K562 (cell line): ENCODE results near the gene MED16. TPM values are rescaled to one million over a fixed set of nuclear protein-coding genes. Genes with fewer than 3 reads are reported as not detected.

ENCODE experiments used
- ATAC-seq: fragments of 200-7000 bp; cut with Tn5 transposase; 3 replicates; pipeline ENCODE4 v1.9.1; 2020; ENCODE audit warnings: moderate library complexity
- BruUV-seq: library from RNA; stranded (reverse); fragments of 400-500 nt; replicated peaks from 2 replicates; lab custom pipeline; 2021; lab: Mats Ljungman, UMichigan
- CTCF ChIA-PET: fragments of 300-600 bp; formaldehyde crosslinking; extraction: SDS; loops from one replicate; lab custom pipeline; 2021; ENCODE audit warnings: low intra/inter-chr PET ratio; lab: Yijun Ruan, JAX
- POLR2A ChIA-PET: fragments of 300-600, 350-650 bp; sonication (Branson Sonifier 250); formaldehyde crosslinking; extraction: SDS; loops from one replicate; lab custom pipeline; 2021; ENCODE audit warnings: antibody characterized with exemption, inconsistent platforms; lab: Yijun Ruan, JAX
- DNase-seq, 4 experiments: peaks; one replicate each; pipeline versions ENCODE4 v3.0.0 to v3.0.0-alpha.2; 2011 to 2018; ENCODE audit warnings: low spot score in 3 of 4, mixed read lengths in 3 of 4; ENCODE audit errors: extremely low read depth in 1 of 4
- FAIRE-seq: peaks from 2 replicates; lab custom pipeline; 2011; peaks lifted over from hg19 to GRCh38; lab: Jason Lieb, UNC
- H2AFZ ChIP-seq: 2 replicates; pipeline ENCODE4 v1.6.0; 2011; ENCODE audit warnings: low read depth, low read length, control low read depth, inconsistent platforms
- H3K27ac ChIP-seq: fragments of 200-600 bp; 3 replicates; pipeline ENCODE4 v1.8.0; 2011; ENCODE audit warnings: low read depth, mild to moderate bottlenecking, control low read depth, inconsistent platforms, low read length, moderate library complexity, mixed read lengths; ENCODE audit errors: extremely low read depth
- H3K27me3 ChIP-seq, 2 experiments: fragments of 300-600 bp in 1 of 2; 2 replicates in 1 of 2; 3 replicates in 1 of 2; pipeline versions ENCODE4 v1.6.0 to v1.8.0; 2011; ENCODE audit warnings: inconsistent platforms in 2 of 2, low read length in 2 of 2, mild to moderate bottlenecking in 1 of 2, mixed read lengths in 1 of 2, moderate library complexity in 1 of 2; ENCODE audit not compliant: control insufficient read depth in 2 of 2, insufficient read depth in 2 of 2
- H3K36me3 ChIP-seq: fragments of 300-600 bp; 3 replicates; pipeline ENCODE4 v1.8.0; 2011; ENCODE audit warnings: mild to moderate bottlenecking, low read length, inconsistent platforms; ENCODE audit not compliant: control insufficient read depth, insufficient read depth
- H3K4me1 ChIP-seq, 2 experiments: fragments of 200-600 bp in 1 of 2; replicated peaks in 1 of 2; 2 replicates in 1 of 2; 3 replicates in 1 of 2; pipeline versions ENCODE4 v1.5.1 to v1.8.0; 2011; ENCODE audit warnings: inconsistent platforms in 2 of 2, low read length in 2 of 2, mild to moderate bottlenecking in 1 of 2, mixed read lengths in 1 of 2, moderate library complexity in 1 of 2; ENCODE audit not compliant: control insufficient read depth in 2 of 2, insufficient read depth in 2 of 2
- H3K4me2 ChIP-seq: 2 replicates; pipeline ENCODE4 v1.6.1; 2011; ENCODE audit warnings: low read length, control low read depth, inconsistent platforms, mixed read lengths; ENCODE audit not compliant: insufficient read depth
- H3K4me3 ChIP-seq: fragments of 200-600 bp; sonication (generic), shearing (Covaris generic); 2 replicates; pipeline ENCODE4 v1.5.1; 2016; ENCODE audit warnings: control low read depth, inconsistent platforms
- H3K79me2 ChIP-seq: fragments of 200-600 bp; 3 replicates; pipeline ENCODE4 v1.8.0; 2011; ENCODE audit warnings: low read length, inconsistent platforms; ENCODE audit not compliant: control insufficient read depth, insufficient read depth
- H3K9ac ChIP-seq, 2 experiments: 2 replicates each; pipeline versions ENCODE4 v1.6.0 to v1.6.1; 2011; ENCODE audit warnings: low read depth in 2 of 2, low read length in 2 of 2, control low read depth in 1 of 2, inconsistent platforms in 1 of 2, mild to moderate bottlenecking in 1 of 2, mixed read lengths in 1 of 2; ENCODE audit not compliant: insufficient read depth in 1 of 2
- H3K9me1 ChIP-seq: one replicate; pipeline ENCODE4 v1.6.0; 2011; ENCODE audit warnings: inconsistent platforms, mild to moderate bottlenecking, low read length, moderate library complexity; ENCODE audit not compliant: control insufficient read depth, insufficient read depth
- H3K9me3 ChIP-seq: replicated peaks from 2 replicates; pipeline ENCODE4 v1.5.1; 2011; ENCODE audit warnings: low read depth, low read length, inconsistent platforms; ENCODE audit not compliant: control insufficient read depth, insufficient read depth
- H4K20me1 ChIP-seq: replicated peaks from 2 replicates; pipeline ENCODE4 v1.6.1; 2011; ENCODE audit warnings: low read length, inconsistent platforms, mixed read lengths; ENCODE audit not compliant: control insufficient read depth, insufficient read depth
- ARID3B ChIP-seq: fragments of 250-450 bp; sonication (Bioruptor Pico); IDR thresholded peaks from 2 replicates; pipeline ENCODE4 v1.4.0; 2020; ENCODE audit warnings: borderline replicate concordance
- ATF1 ChIP-seq, 2 experiments: fragments of 450-650 bp in 1 of 2; IDR thresholded peaks; 2 replicates each; pipeline ENCODE4 v1.6.1; 2016; ENCODE audit warnings: missing compliant biosample characterization in 1 of 2, missing genetic modification characterization in 1 of 2
- ATF2 ChIP-seq: sonication (generic); formaldehyde crosslinking; IDR thresholded peaks from 2 replicates; pipeline ENCODE4 v1.8.1; 2022; ENCODE audit warnings: missing genetic modification reagents
- BDP1 ChIP-seq: IDR thresholded peaks from 3 replicates; pipeline ENCODE4 v1.6.1; 2011; ENCODE audit not compliant: insufficient read length, insufficient read depth
- DIDO1 ChIP-seq: fragments of 450-650 bp; IDR thresholded peaks from 2 replicates; pipeline ENCODE4 v1.6.1; 2016; ENCODE audit warnings: low read depth, missing biosample characterization, missing genetic modification characterization
- DMBX1 ChIP-seq: fragments of 250-450 bp; sonication (Bioruptor Pico); IDR thresholded peaks from 2 replicates; pipeline ENCODE4 v1.8.0; 2022; ENCODE audit warnings: inconsistent platforms, mild to moderate bottlenecking, moderate library complexity, borderline replicate concordance
- DPF2 ChIP-seq: fragments of 450-650 bp; IDR thresholded peaks from 2 replicates; pipeline ENCODE4 v1.6.1; 2016
- EGR1 ChIP-seq: fragments of 450-650 bp; conservative IDR thresholded peaks from 2 replicates; pipeline ENCODE4 v1.6.1; 2017; ENCODE audit warnings: mild to moderate bottlenecking
- GMEB1 ChIP-seq: fragments of 250-450 bp; sonication (Bioruptor Pico); IDR thresholded peaks from 2 replicates; pipeline ENCODE4 v1.4.0; 2020; ENCODE audit warnings: mild to moderate bottlenecking
- KDM5B ChIP-seq: fragments of 200-600 bp; sonication (generic); IDR thresholded peaks from 2 replicates; pipeline ENCODE4 v1.6.1; 2012; ENCODE audit warnings: low read depth, mild to moderate bottlenecking, moderate library complexity, low read length, control low read depth, inconsistent platforms; ENCODE audit not compliant: insufficient replicate concordance
- POLR2G ChIP-seq: fragments of 200-400 bp; formaldehyde crosslinking; IDR thresholded peaks from 2 replicates; pipeline ENCODE4 v1.6.1; 2017; ENCODE audit warnings: low read depth, mild to moderate bottlenecking, antibody characterized with exemption, low read length, moderate library complexity
- SREBF2 ChIP-seq: sonication (generic); formaldehyde crosslinking; IDR thresholded peaks from 2 replicates; pipeline ENCODE4 v1.4.0; 2020; ENCODE audit warnings: mild to moderate bottlenecking, missing genetic modification reagents
- TRIM25 ChIP-seq: fragments of 450-650 bp; IDR thresholded peaks from 2 replicates; pipeline ENCODE4 v1.7.0; 2016; ENCODE audit warnings: borderline replicate concordance
- ZNF143 ChIP-seq: sonication (generic); formaldehyde crosslinking; IDR thresholded peaks from 2 replicates; pipeline ENCODE4 v1.9.0; 2022; ENCODE audit warnings: mild to moderate bottlenecking, missing genetic modification reagents
- ZNF146 ChIP-seq: IDR thresholded peaks from one replicate; pipeline ENCODE4 v1.6.1; 2018; ENCODE audit warnings: missing compliant biosample characterization; ENCODE audit not compliant: unreplicated experiment
- ZNF263 ChIP-seq: sonication (generic); formaldehyde crosslinking; IDR thresholded peaks from 2 replicates; pipeline ENCODE4 v1.8.0; 2022; ENCODE audit warnings: mild to moderate bottlenecking, missing genetic modification reagents, borderline replicate concordance
- ZNF551 ChIP-seq: fragments of 250-450 bp; sonication (Bioruptor Pico); IDR thresholded peaks from 2 replicates; pipeline ENCODE4 v1.5.0; 2021; ENCODE audit warnings: mild to moderate bottlenecking, moderate library complexity
- WGBS: fragments of 100-300 bp; shearing (Covaris generic); methylation state at CpG from one replicate; pipeline ENCODE4 v1.1.6; 2016; ENCODE audit warnings: low coverage, mixed read lengths; ENCODE audit not compliant: insufficient coverage; ENCODE audit errors: missing lambda C conversion rate; 5-methylcytosine and 5-hydroxymethylcytosine counted together
- in situ Hi-C: fragments of 300-500 bp; cut with MboI; formaldehyde crosslinking; loops from 4 replicates; pipeline ENCODE4 v1.15.0; 2018; ENCODE audit warnings: inconsistent platforms, mixed read lengths
- intact Hi-C: fragments of 100-400 bp; cut with micrococcal nuclease; formaldehyde crosslinking; loops from 2 replicates; pipeline ENCODE4 v1.14.2; 2022
- polyA plus RNA-seq, 8 experiments: library from polyadenylated mRNA; depleted of rRNA in 4 of 8; stranded (reverse) in 5 of 8; unstranded in 3 of 8; fragments of >200 nt; fragmentation: Nextera tagmentation in 2 of 8; fragmentation: Illumina TruSeq in 1 of 8; extraction: Ambion mirVana in 2 of 8; extraction: Trizol in 1 of 8; gene quantifications; 2 replicates each; pipeline versions ENCODE4 v1.2.1 to v1.2.3, GENCODE V29; 2011 to 2014; ENCODE audit warnings: inconsistent platforms in 1 of 8, missing spikeins in 1 of 8
- total RNA-seq, 7 experiments: library from RNA; depleted of rRNA in 6 of 7; stranded (reverse); fragments of >200 nt in 6 of 7; fragmentation: Illumina TruSeq in 2 of 7; extraction: Trizol in 2 of 7; gene quantifications; 2 replicates each; pipeline versions ENCODE4 v1.2.1 to v1.2.3, GENCODE V29; 2011 to 2021; ENCODE audit warnings: low replicate concordance in 1 of 7

The MED16 gene
- total and polyA plus RNA-seq, 9 of the 15 experiments (the other 6 are each of a cell fraction or from before 2014, with no cell fraction given), result 0.89 to 59.9 (median 8.6) TPM

- Histone ChIP-seq H3K9ac (no peak overlapping the region), H2AFZ (no peak overlapping the region), H3K36me3 (peaks cover 61% of the 10 kb centered on the region; the same call in 2 of the 3 replicates), H3K9me1 (no peaks in the 10 kb centered on the region), H4K20me1 (no peaks in the 10 kb centered on the region; the same call in 1 of the 2 replicates), H3K79me2 (peaks cover 8% of the 10 kb centered on the region; the same call in 2 of the 3 replicates), H3K27ac (no peak overlapping the region), H3K4me3 (no peak overlapping the region), H3K9me3 (no peaks in the 10 kb centered on the region), H3K4me1 (peaks cover 17 to 76% of the 10 kb centered on the region in 2 experiments), H3K27me3 (no peaks in the 10 kb centered on the region), H3K4me2 (no peak overlapping the region)
- ChIA-PET POLR2A (interaction anchor here (2.0 kb wide), 1 partner anchor 12 kb away, joined by 6 read pairs; no protein-coding TSS in a partner anchor), CTCF (no interaction called here)
- BruUV-seq, result no TSS peak
- WGBS, result 84% methylated on average over 15 of the region's 38 CpGs
- FAIRE-seq (no peak), DNase-seq (no peak), ATAC-seq (no peak)
- in situ Hi-C loops (no loop called here), intact Hi-C loops (no loop called here)
- TF ChIP-seq DPF2, result no peak
- peak; percentile 82 for TF ChIP-seq POLR2G
- no peak for TF ChIP-seq ZNF551 (CRISPR knock-in tag)
- TF ChIP-seq ARID3B (CRISPR knock-in tag), result no peak
- TF ChIP-seq ATF1 (CRISPR knock-in tag; IDR thresholded peaks at IDR 0.05), result no peak
- TF ChIP-seq ATF1 (tag; IDR thresholded peaks at IDR 0.05), result no peak
- no peak for TF ChIP-seq EGR1
- TF ChIP-seq BDP1, result no peak
- TF ChIP-seq KDM5B, result no peak
- no peak for TF ChIP-seq GMEB1
- TF ChIP-seq DMBX1, result no peak
- TF ChIP-seq ATF2 (CRISPR knock-in tag), result no peak
- TF ChIP-seq SREBF2, result no peak
- no peak for TF ChIP-seq ZNF146 (CRISPR knock-in tag)
- no peak for TF ChIP-seq ZNF263
- no peak for TF ChIP-seq DIDO1 (tag)
- no peak for TF ChIP-seq ZNF143 (CRISPR knock-in tag)
- no peak for TF ChIP-seq TRIM25
Observed at GRCh38 chr19:866769-867300, 26.2 kb downstream of the MED16 start.
